Measurements from ENCODE around the gene SMG9.

Gene SMG9

GRCh38 chr19:43769256-43769655 lies 14.5 kb upstream of the SMG9 start:
- TF ChIP-seq CTCF (IDR thresholded peaks at IDR 0.05; ENCODE audit: low read depth, low read length): no peak
- Histone ChIP-seq H3K9me3 (ENCODE audit: severe bottlenecking) (no peaks in the 10 kb centered on the region), H3K27me3 (ENCODE audit: insufficient read depth, low read depth, severe bottlenecking) (no peaks in the 10 kb centered on the region), H3K4me3 (ENCODE audit: low read depth, low read length) (no peak overlapping the region), H3K27ac (no peak overlapping the region), H3K36me3 (no peaks in the 10 kb centered on the region)
- no peak for DNase-seq

GRCh38 chr19:43768273-43769050 lies 13.7 kb upstream of the SMG9 start:
- TF ChIP-seq CTCF (IDR thresholded peaks at IDR 0.05; ENCODE audit: low read depth, low read length): no peak
- H3K4me3 ChIP-seq (ENCODE audit: low read depth, low read length): no peak overlapping the region
- H3K9me3 ChIP-seq (ENCODE audit: severe bottlenecking): no peaks in the 10 kb centered on the region
- no peaks in the 10 kb centered on the region for H3K36me3 ChIP-seq
- H3K27ac ChIP-seq: no peak overlapping the region
- H3K27me3 ChIP-seq (ENCODE audit: insufficient read depth, low read depth, severe bottlenecking): no peaks in the 10 kb centered on the region
- no peak for DNase-seq

GRCh38 chr19:43767818-43768217 lies 13.1 kb upstream of the SMG9 start:
- no peak for TF ChIP-seq CTCF (IDR thresholded peaks at IDR 0.05; ENCODE audit: low read depth, low read length)
- no peak overlapping the region for H3K4me3 ChIP-seq (ENCODE audit: low read depth, low read length)
- no peaks in the 10 kb centered on the region for H3K36me3 ChIP-seq
- no peaks in the 10 kb centered on the region for H3K27me3 ChIP-seq (ENCODE audit: insufficient read depth, low read depth, severe bottlenecking)
- no peak for DNase-seq
- no peaks in the 10 kb centered on the region for H3K9me3 ChIP-seq (ENCODE audit: severe bottlenecking)
- H3K27ac ChIP-seq: no peak overlapping the region

GRCh38 chr19:43767316-43767715 lies 12.6 kb upstream of the SMG9 start:
- no peaks in the 10 kb centered on the region for H3K9me3 ChIP-seq (ENCODE audit: severe bottlenecking)
- DNase-seq: no peak
- no peak for TF ChIP-seq CTCF (IDR thresholded peaks at IDR 0.05; ENCODE audit: low read depth, low read length)
- no peaks in the 10 kb centered on the region for H3K27me3 ChIP-seq (ENCODE audit: insufficient read depth, low read depth, severe bottlenecking)
- H3K4me3 ChIP-seq (ENCODE audit: low read depth, low read length): no peak overlapping the region
- H3K27ac ChIP-seq: no peak overlapping the region
- no peaks in the 10 kb centered on the region for H3K36me3 ChIP-seq

GRCh38 chr19:43766755-43767043 lies 11.9 kb upstream of the SMG9 start:
- Histone ChIP-seq H3K27ac (no peak overlapping the region), H3K4me3 (ENCODE audit: low read depth, low read length) (no peak overlapping the region)
- DNase-seq: no peak

More at GRCh38 chr19:43766755-43767043, 11.9 kb upstream of the SMG9 start:
- Histone ChIP-seq H3K27me3 (ENCODE audit: insufficient read depth, low read depth, severe bottlenecking) (no peaks in the 10 kb centered on the region), H3K36me3 (no peaks in the 10 kb centered on the region), H3K9me3 (ENCODE audit: severe bottlenecking) (no peaks in the 10 kb centered on the region)
- no peak for TF ChIP-seq CTCF (IDR thresholded peaks at IDR 0.05; ENCODE audit: low read depth, low read length)
